Measurements from ENCODE around the gene LHPP. TPM values are rescaled to one million over a fixed set of nuclear protein-coding genes. Genes with fewer than 3 reads are reported as not detected.

The LHPP gene
- total RNA-seq, 6 donors from 2014 or later: 12.0 to 21.4 (median 16.4) TPM

DNA sequence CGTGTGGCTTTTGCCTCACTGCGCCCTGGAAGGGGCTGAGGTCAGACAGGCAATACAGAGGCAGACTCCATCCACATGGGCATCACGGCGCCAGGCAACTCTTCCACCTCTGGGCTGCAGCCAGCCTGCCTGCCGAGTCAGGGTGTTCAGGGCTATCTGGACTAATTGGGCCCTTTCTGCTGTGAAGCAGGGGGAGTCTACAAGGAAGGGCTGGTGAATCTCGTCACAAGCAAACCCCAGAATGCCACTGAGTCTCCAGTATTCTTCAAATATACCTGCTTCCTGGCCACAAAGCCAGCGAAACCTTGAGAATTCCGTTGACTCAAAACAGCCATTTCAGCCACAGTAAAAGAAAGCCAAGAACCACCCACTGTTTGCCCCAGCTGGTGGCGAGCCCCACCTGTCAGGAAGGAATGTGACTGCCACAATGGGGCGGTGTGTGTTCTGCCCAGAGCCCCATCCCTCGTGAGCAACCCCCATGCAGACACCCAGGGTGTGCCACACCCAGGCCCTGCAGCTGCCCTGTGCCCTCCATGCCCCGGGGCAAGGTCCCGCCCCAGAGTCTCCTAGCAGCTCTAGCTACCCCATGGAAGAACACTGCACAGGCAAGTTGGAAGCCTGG lies 165.2 kb downstream of the LHPP start:
- peak; percentile 14 to 39 for ATAC-seq (ENCODE audit: low FRiP score in 2 of 2)

DNA sequence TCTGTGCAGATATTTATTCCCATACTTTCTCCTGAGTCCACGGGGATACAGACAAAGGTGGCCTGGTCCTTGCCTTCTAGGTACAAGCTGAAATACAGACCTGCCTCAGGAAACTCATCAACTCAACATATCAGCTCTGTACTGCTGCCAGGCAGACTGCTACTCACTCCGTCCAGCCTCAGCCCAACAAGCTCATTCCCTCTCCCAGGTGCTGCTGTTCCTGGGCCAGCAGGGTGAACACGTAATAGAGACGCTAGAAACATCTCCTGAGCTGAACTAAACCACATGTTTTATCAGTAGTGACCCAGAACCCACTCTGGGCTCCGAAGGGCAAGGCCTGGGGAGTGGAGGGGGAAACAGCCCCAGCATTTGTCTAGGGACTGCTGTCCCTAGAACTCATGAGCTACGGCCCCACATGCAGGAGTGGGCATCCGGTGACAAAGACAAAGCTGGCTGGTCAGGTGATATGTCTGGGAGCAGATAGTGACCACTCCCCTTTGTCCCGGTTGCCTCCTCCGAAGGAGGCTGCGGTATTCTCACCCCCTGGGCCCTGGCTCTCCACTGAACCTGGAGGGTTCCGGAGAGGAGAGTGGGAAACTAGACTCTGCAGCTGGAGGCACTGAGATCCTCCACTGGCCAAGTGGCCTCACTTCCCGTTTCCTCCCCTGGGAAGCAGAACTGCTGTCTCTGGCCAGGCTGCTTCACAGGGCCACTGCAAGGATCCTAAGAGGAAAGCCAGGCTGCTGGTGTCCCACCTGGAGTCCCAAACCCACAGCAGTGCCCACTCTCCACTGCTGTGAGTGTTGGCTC lies 166.4 kb downstream of the LHPP start:
- H3K27me3 ChIP-seq: no peaks in the 10 kb centered on the region
- H3K4me1 ChIP-seq: peaks cover 53 to 72% (median 59%) of the 10 kb centered on the region in 4 donors
- peak in 1 of 2 donors; percentile 44 for ATAC-seq (ENCODE audit: low FRiP score in 2 of 2)
- peak overlapping the region in 3 of 4 donors; percentile 61 to 76 (median 64) for H3K27ac ChIP-seq
- no peaks in the 10 kb centered on the region for H3K9me3 ChIP-seq
- WGBS, 2 donors: 68 to 77% methylated on average over 8 to 12 of the region's 12 CpGs
- H3K36me3 ChIP-seq: peaks cover 0 to 8% (median 4%) of the 10 kb centered on the region in 4 donors
- H3K4me3 ChIP-seq: no peak overlapping the region
- no peak for DNase-seq
- TF ChIP-seq POLR2AphosphoS5 (IDR thresholded peaks at IDR 0.05) (no peak), EP300 (IDR thresholded peaks at IDR 0.05) (no peak), POLR2A (IDR thresholded peaks at IDR 0.05) (no peak)
- TF ChIP-seq, protein P1, sequence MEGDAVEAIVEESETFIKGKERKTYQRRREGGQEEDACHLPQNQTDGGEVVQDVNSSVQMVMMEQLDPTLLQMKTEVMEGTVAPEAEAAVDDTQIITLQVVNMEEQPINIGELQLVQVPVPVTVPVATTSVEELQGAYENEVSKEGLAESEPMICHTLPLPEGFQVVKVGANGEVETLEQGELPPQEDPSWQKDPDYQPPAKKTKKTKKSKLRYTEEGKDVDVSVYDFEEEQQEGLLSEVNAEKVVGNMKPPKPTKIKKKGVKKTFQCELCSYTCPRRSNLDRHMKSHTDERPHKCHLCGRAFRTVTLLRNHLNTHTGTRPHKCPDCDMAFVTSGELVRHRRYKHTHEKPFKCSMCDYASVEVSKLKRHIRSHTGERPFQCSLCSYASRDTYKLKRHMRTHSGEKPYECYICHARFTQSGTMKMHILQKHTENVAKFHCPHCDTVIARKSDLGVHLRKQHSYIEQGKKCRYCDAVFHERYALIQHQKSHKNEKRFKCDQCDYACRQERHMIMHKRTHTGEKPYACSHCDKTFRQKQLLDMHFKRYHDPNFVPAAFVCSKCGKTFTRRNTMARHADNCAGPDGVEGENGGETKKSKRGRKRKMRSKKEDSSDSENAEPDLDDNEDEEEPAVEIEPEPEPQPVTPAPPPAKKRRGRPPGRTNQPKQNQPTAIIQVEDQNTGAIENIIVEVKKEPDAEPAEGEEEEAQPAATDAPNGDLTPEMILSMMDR (IDR thresholded peaks at IDR 0.05): no peak

More for the DNA sequence above, 165.2 kb downstream of the LHPP start:
- H3K27me3 ChIP-seq: no peaks in the 10 kb centered on the region
- H3K27ac ChIP-seq: peak overlapping the region in 3 of 4 donors; percentile 61 to 76 (median 64)
- peaks cover 0 to 16% (median 13%) of the 10 kb centered on the region in 4 donors for H3K36me3 ChIP-seq
- DNase-seq: peak; percentile 61 to 64
- H3K4me3 ChIP-seq: no peak overlapping the region
- WGBS, 2 donors: 57 to 74% methylated on average over 11 to 13 of the region's 13 CpGs
- no peaks in the 10 kb centered on the region for H3K9me3 ChIP-seq
- TF ChIP-seq POLR2A (IDR thresholded peaks at IDR 0.05): no peak
- TF ChIP-seq, protein P1 (IDR thresholded peaks at IDR 0.05): no peak
- no peak for TF ChIP-seq POLR2AphosphoS5 (IDR thresholded peaks at IDR 0.05)
- no peak for TF ChIP-seq EP300 (IDR thresholded peaks at IDR 0.05)
- H3K4me1 ChIP-seq: peaks cover 41 to 62% (median 48%) of the 10 kb centered on the region in 4 donors

DNA sequence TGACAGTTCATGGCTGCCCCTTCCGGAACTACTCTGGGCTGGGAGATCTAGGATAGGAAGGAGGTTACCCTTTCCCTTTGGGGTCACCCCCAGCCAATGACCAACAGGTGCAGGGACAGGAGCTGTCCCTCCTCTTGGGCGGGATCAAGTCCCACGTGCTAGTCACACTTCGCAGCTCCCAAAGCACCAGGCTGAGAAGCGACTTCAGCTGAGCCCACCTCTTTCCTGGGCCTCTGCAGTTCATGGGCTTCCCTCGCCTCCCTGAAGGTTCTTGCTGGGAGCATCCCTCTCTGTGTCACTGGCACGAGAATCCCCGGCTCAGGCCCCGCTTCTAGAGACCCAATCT lies 167.0 kb downstream of the LHPP start:
- no peaks in the 10 kb centered on the region for H3K27me3 ChIP-seq
- TF ChIP-seq POLR2A (IDR thresholded peaks at IDR 0.05): no peak
- WGBS, 2 donors: 91 to 93% methylated on average over 8 to 9 of the region's 9 CpGs
- no peak for ATAC-seq (ENCODE audit: low FRiP score in 2 of 2)
- H3K4me3 ChIP-seq: no peak overlapping the region
- peaks cover 53 to 76% (median 59%) of the 10 kb centered on the region in 4 donors for H3K4me1 ChIP-seq
- no peak for DNase-seq
- H3K27ac ChIP-seq: peak overlapping the region in 3 of 4 donors; percentile 3 to 76 (median 64)
- peaks cover 0 to 5% (median 0%) of the 10 kb centered on the region in 4 donors for H3K36me3 ChIP-seq
- H3K9me3 ChIP-seq: no peaks in the 10 kb centered on the region

DNA sequence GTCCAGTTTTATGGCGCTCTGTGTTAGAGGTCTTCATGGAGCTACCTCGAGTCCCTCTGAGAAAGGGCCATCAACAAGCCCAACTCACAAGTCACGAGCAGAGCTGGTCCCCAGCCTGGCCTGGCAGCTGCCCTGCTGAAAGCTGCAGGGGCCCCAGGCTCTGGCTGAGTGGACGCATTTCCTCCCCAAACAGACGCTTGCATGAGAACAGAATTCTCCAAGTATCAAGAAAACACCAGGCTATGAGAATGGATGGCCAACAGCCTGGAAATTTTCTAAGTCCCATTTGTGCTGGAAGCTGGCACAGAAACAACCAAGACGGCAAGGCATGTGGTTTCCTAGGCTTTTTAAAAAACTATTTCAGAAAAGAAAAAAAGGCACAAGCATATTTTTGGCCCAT lies 167.8 kb downstream of the LHPP start:
- ATAC-seq (ENCODE audit: low FRiP score in 2 of 2) (no peak), DNase-seq (no peak)
- H3K4me3 ChIP-seq: no peak overlapping the region
- no peaks in the 10 kb centered on the region for H3K27me3 ChIP-seq
- peak overlapping the region; percentile 3 to 76 (median 40) for H3K27ac ChIP-seq
- WGBS, 2 donors: 74 to 82% methylated on average over 5 to 6 of the region's 6 CpGs
- peaks cover 0 to 5% (median 0%) of the 10 kb centered on the region in 4 donors for H3K36me3 ChIP-seq
- peaks cover 53 to 76% (median 59%) of the 10 kb centered on the region in 4 donors for H3K4me1 ChIP-seq
- no peaks in the 10 kb centered on the region for H3K9me3 ChIP-seq
- TF ChIP-seq POLR2AphosphoS5 (IDR thresholded peaks at IDR 0.05): no peak
- no peak for TF ChIP-seq EP300 (IDR thresholded peaks at IDR 0.05)
- TF ChIP-seq POLR2A (IDR thresholded peaks at IDR 0.05): no peak
- TF ChIP-seq, protein P1 (IDR thresholded peaks at IDR 0.05): no peak

DNA sequence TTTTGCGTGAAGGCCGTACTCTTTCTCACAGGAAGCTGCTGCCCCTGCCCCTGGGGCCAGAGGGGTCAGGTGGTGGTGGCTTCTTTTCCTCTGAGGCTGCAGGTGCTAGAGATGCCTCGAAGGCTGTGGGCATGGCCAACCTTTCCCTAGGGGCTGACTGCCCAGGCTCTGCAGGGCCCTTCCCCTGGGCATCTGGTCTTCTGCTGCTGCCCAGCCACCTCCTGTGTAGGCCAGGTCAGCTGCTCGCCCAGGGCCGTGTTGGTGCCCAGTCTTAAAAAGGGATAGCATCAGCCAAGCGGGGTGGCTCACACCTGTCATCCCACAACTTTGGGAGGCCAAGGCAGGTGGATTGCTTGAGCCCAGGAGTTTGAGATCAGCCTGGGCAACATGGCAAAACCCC lies 168.2 kb downstream of the LHPP start:
- Histone ChIP-seq H3K4me3 (no peak overlapping the region), H3K27ac (peak overlapping the region in 3 of 4 donors; percentile 3 to 76 (median 21)), H3K36me3 (peaks cover 0 to 5% (median 0%) of the 10 kb centered on the region in 4 donors), H3K9me3 (no peaks in the 10 kb centered on the region), H3K4me1 (peaks cover 53 to 76% (median 59%) of the 10 kb centered on the region in 4 donors), H3K27me3 (no peaks in the 10 kb centered on the region)
- ATAC-seq (ENCODE audit: low FRiP score in 2 of 2) (no peak), DNase-seq (no peak)
- WGBS, 2 donors: 69 to 73% methylated on average over 2 to 6 of the region's 6 CpGs
- TF ChIP-seq EP300 (IDR thresholded peaks at IDR 0.05): no peak
- TF ChIP-seq POLR2A (IDR thresholded peaks at IDR 0.05): no peak
- no peak for TF ChIP-seq POLR2AphosphoS5 (IDR thresholded peaks at IDR 0.05)
- TF ChIP-seq, protein P1 (IDR thresholded peaks at IDR 0.05): no peak
